GM21528 (cell line): Measurements from ENCODE around the gene TNNC1.

Experiments used
- ATAC-seq: cut with Tn5 transposase; IDR thresholded peaks from one replicate; pipeline ENCODE4 v1.9.1; 2021; ENCODE audit warnings: mild to moderate bottlenecking, moderate library complexity; ENCODE audit not compliant: unreplicated experiment, low FRiP score

The TNNC1 gene

GRCh38 chr3:52432691-52433141, 21.1 kb downstream of the TNNC1 start:
- ATAC-seq, result no peak

GRCh38 chr3:52432225-52432624, 21.6 kb downstream of the TNNC1 start:
- ATAC-seq, result no peak

- ATAC-seq, result no peak
Observed at GRCh38 chr3:52431459-52432223, 22.2 kb downstream of the TNNC1 start.

DNA sequence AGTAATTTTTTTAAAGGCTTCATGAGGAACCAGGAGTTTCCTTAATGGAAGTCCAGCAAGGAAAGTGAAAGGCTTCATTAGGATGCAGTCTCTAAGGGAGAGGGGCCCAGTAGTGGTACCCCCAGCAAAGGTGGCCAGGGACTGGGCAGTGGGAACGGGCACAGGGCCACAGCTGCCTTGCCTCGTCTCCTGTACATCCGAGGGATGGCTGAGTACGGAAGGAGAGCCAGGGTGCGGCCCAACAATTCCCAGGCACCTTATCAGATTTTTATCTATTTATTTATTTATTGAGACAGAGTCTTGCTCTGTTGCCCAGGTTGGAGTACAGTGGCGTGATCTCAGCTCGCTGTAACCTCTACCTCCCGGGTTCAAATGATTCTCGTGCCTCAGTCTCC, 23.4 kb downstream of the TNNC1 start:
- no peak for ATAC-seq

- ATAC-seq, result no peak
Observed at GRCh38 chr3:52429779-52430415, 23.9 kb downstream of the TNNC1 start.

DNA sequence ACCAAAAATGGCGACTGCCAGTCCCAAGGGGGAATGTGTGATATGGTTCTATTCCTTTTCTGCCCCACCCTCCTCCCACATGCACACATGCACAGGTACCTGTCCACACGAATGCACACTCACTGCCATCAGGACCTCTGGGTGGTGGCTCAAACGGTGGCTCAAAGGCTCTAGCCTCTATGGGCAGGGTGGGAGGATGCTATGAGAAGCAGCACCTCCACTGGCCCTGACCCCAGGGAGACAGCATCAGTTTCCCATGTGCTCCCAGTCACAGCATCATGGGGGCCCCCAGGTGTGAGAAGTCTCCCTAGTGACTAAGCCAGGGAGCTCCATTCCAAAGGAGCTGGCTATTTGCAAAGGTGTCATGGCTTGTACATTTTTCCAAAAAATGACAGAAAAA, 24.8 kb downstream of the TNNC1 start:
- ATAC-seq, result no peak

DNA sequence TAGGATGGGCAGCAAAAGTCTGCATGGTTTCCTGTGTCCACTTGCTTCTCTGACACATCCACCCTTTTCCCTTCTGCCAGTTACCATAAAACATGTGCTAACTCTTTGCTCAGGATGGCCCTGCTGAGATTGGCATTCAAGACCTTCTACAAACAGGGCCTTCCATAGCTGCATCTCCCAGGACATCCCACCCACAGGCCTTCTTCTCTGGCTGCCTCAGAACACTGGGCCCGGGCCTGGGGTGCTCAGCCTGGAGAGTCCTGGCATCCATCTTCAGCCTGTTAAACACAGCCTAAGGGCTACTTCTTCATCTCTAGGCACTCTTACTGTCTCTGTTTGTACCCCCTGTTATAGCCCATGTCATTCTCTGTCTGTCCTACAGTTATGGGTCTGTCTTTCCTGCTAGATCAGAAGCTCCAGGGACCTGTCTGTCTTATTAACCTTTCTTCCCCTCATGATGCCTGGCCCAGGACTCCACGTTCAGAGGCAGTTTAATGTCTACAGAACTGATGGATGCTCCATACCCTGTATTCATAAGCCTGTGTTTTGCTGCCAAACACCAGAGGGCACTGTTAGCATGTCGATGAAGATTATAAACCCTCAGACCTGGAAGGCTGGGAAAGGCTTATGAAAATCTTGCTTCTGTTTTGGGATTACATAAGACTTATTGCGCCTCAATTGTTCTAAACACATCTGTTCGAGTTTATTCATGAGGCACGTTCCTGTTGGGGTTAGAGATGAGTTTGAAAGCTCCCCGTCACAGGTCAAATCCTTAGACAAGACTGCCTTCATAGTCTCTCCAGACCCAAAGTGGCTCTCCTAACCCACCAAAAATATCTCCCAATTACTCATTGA, 25.5 kb downstream of the TNNC1 start:
- no peak for ATAC-seq

GRCh38 chr3:52423173-52423572, 30.7 kb downstream of the TNNC1 start:
- no peak for ATAC-seq

- no peak for ATAC-seq
Observed at GRCh38 chr3:52422669-52423068, 31.2 kb downstream of the TNNC1 start.

- no peak for ATAC-seq
Observed at GRCh38 chr3:52420388-52420787, 33.5 kb downstream of the TNNC1 start.

DNA sequence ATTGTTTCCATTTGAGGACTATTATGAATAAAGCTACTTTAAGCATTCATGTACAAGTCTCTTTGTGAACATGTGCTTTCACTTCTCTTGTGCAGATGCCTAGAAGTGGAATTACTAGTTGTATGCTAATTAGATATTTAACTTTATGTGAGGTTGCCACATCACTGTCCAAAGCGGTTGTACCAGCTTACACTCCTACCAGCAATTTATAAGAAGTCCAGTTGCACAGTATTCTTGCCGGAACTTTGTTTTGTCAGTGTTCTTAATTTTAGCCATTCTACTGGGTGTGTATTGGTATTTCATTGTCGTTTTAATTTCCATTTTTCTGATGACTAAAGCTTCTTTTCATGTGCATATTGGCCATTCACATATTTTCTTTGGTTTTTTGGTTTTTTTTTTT, 38.0 kb downstream of the TNNC1 start:
- ATAC-seq, result no peak

- no peak for ATAC-seq
Observed at GRCh38 chr3:52408466-52408865, 45.4 kb downstream of the TNNC1 start.

GRCh38 chr3:52407779-52408178, 46.1 kb downstream of the TNNC1 start:
- no peak for ATAC-seq

DNA sequence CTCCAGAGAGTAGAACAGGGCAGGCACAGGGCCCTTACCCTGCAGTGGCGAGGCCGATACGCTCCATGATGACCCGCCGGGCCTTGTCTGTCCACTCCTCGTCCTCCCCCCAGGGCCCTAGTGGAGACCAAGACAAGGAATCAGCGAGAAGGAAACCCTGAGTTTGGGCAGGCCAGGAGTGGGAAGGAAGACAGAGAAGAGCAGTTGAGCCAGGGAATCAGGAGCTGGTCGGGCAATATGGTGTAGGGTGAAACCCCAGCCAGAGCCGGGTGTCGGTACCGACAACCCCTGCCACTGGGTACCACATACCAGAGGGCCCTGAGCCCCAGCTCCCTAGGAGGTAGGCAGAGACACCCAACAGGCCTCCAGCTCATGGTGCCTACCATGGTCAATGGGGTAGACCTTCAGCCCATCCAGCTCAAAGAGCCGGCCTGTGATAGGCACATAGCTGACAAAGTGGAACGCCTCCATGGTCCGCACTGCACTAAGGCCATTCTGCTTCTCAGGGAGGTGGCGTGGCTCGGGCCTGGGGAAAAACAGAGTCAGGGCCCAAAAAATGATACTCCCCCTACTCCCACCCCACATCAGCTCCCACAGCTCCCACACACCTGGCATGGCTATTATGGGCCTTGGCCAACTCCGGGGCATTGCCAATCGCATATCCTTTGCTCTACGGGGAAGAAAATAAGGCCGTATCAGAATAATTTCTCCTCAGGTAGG, 46.9 kb downstream of the TNNC1 start:
- no peak for ATAC-seq

GRCh38 chr3:52406231-52406661, 47.6 kb downstream of the TNNC1 start:
- ATAC-seq, result no peak

- no peak for ATAC-seq
Observed at GRCh38 chr3:52405601-52406110, 48.2 kb downstream of the TNNC1 start.

DNA sequence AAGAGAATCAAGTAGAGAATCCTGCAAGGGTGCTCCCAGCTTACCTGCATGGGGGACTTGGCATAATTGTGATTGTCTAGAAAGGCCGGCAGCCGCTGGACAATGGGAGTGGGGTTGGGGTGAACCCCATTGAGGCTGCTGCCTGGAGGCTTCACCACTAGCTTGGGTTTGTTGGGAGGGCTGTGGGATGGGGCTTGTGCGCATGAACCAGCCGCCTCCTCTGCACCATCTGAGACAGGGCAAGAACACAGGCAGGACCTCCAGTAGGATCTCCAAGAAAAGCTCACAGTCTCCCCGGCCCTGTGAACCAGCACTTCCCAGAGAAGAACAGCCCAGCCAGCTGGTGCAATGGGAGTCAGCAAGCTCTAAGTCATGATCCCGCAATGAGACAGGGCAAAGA, 48.8 kb downstream of the TNNC1 start:
- no peak for ATAC-seq

DNA sequence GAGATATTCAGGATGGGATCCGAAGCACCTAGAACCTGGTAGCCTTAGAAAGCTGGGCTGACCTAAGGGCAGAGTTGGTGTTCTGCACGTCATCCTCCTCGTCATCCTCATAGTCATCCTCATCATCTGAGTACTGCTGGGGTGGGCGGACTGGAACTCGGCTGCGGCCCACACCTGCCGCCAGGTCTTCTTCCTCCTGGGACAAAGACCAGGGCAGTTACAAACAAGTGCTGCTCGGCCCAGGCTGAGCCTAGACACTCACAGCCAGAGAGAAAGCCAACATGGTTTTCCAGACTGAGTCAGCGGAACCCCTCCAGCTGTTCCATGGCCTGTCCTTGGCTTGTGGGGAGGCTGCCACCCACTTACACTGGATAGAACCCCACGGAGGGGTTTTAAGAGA, 49.5 kb downstream of the TNNC1 start:
- ATAC-seq, result no peak

GRCh38 chr3:52403955-52404354, 49.9 kb downstream of the TNNC1 start:
- ATAC-seq, result no peak

DNA sequence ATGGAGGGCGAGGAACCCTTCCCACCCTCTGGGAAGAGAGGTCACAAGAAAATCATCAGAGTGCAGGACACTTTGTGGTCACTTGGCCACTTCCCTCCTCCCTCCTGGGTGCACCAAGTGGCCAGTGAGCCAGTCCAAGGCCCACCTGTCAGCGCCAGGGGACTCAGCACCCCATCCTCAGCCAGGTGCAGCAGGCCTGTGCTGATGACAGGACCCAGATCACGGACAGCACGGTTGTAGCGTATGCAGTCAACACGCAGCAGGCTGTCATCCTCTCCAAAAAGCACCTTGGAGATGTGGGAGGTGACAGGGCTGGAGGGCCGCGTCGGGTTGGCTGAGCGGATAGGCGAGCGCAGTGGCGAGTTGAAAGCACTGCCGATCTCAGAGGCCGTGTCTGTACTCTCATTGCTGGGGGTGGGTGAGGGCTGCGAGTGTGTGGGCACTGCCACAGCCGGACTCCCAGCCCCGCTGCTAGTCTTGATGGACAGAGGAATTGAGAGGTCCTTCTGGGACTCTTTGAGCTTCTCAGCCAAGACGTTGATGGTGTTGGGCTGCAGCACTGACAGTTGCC, 50.5 kb downstream of the TNNC1 start:
- ATAC-seq, result no peak
